Spinal cord (tissue), 10 donors: ENCODE data around the gene CSF1. TPM values are rescaled to one million over a fixed set of nuclear protein-coding genes. Genes with fewer than 3 reads are reported as not detected.

Source experiments
- DNase-seq, 6 donors: peaks; one replicate each; pipeline versions ENCODE4 v3.0.0 to v3.0.0-alpha.2; 2013 to 2015; ENCODE audit warnings: low spot score in 6 of 6, low read depth in 4 of 6
- H3K27ac ChIP-seq: one replicate; pipeline ENCODE4 v1.5.1; 2013; ENCODE audit warnings: low read depth, low read length, control low read depth
- H3K27me3 ChIP-seq: one replicate; pipeline ENCODE4 v1.6.1; 2013; ENCODE audit warnings: low read length; ENCODE audit not compliant: control insufficient read depth, insufficient read depth
- H3K36me3 ChIP-seq: one replicate; pipeline ENCODE4 v1.6.1; 2013; ENCODE audit warnings: low read length; ENCODE audit not compliant: control insufficient read depth, insufficient read depth
- H3K4me1 ChIP-seq: one replicate; pipeline ENCODE4 v1.6.1; 2013; ENCODE audit warnings: low read length; ENCODE audit not compliant: control insufficient read depth, insufficient read depth
- H3K4me3 ChIP-seq: one replicate; pipeline ENCODE4 v1.5.1; 2013; ENCODE audit warnings: low read depth, low read length, control low read depth
- H3K9me3 ChIP-seq: one replicate; pipeline ENCODE4 v1.6.1; 2013; ENCODE audit warnings: low read length; ENCODE audit not compliant: control insufficient read depth, insufficient read depth
- WGBS: methylation state at CpG from one replicate; pipeline ENCODE4 v1.1.5; 2013; ENCODE audit warnings: missing lambda C conversion rate; ENCODE audit not compliant: insufficient coverage; 5-methylcytosine and 5-hydroxymethylcytosine counted together
- polyA plus RNA-seq, 2 donors: library from polyadenylated mRNA; unstranded; fragments of 120-200 nt; gene quantifications; one replicate each; pipeline ENCODE4 v1.2.1, GENCODE V29; 2013; ENCODE audit not compliant: insufficient read length in 2 of 2
- total RNA-seq, 2 donors: library from RNA; depleted of rRNA in 1 of 2; stranded (reverse); fragments of 120-200 nt in 1 of 2; fragments of >200 nt in 1 of 2; gene quantifications; one replicate each; pipeline versions ENCODE4 v1.2.3 to v1.2.4, GENCODE V29; 2013 to 2014
- donor health status: healthy.

Gene CSF1
- total and polyA plus RNA-seq, 4 donors = 13.1 to 22.9 (median 17.3) TPM

DNA sequence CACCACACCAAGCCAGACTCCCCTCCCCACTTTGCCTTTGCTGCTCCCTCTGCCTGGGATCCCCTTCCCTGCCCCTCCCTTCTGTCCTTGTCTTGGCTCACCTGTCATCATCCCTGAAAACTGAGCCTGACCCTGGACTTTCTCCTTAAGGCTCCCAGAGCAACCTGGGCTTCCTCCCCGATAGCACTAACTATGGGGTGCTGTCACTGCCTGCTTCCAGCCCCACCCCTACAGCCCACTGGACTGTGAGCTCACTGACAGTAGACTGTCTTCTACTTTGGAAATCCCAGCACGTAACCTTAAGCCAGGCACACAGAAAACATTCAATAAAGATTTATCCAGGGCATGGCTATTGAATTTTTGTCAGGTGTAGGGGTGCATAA is 9.5 kb upstream of the CSF1 start:
- H3K9me3 ChIP-seq = no peaks in the 10 kb centered on the region
- no peak for DNase-seq

DNA sequence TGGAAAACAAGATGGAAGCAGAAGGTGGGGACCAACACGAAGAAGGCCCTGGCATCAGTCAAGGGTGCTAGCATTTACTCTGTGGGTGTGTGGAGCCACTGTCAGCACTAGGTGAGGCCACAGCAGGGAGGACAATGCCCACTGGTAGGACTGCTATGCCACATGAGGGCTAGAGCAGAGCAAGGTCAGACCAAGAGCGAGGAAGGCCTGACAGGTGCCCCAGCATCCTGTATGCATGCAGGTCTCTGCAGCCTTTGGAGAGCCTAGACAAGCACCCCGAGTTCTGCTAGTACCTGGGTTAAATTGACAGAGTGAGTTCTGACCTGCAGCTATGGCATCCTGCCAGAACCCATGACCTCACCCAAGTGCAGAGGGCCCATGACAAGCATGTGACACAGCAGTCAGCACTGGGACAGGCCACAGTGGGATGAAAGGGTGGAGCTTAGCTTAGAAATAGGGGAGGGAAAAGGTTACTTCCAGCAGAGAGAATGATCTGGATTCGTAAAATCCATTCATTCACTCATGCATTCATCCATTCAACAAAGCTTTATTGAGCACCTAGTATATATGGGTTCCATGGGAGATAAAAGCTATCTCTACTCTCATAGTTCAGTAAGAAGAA is 9.0 kb upstream of the CSF1 start:
- Histone ChIP-seq H3K4me3 (no peak overlapping the region), H3K27ac (no peak overlapping the region), H3K36me3 (no peaks in the 10 kb centered on the region), H3K27me3 (no peaks in the 10 kb centered on the region), H3K4me1 (peaks cover 5% of the 10 kb centered on the region), H3K9me3 (no peaks in the 10 kb centered on the region)
- WGBS = 89% methylated on average over 3 of the region's 4 CpGs
- no peak for DNase-seq

More for the DNA sequence above, 9.5 kb upstream of the CSF1 start:
- no peak overlapping the region for H3K27ac ChIP-seq
- WGBS = 100% methylated on average over 1 of the region's 2 CpGs
- H3K4me1 ChIP-seq = peaks cover 7% of the 10 kb centered on the region
- H3K4me3 ChIP-seq = no peak overlapping the region
- H3K36me3 ChIP-seq = no peaks in the 10 kb centered on the region
- H3K27me3 ChIP-seq = no peaks in the 10 kb centered on the region

DNA sequence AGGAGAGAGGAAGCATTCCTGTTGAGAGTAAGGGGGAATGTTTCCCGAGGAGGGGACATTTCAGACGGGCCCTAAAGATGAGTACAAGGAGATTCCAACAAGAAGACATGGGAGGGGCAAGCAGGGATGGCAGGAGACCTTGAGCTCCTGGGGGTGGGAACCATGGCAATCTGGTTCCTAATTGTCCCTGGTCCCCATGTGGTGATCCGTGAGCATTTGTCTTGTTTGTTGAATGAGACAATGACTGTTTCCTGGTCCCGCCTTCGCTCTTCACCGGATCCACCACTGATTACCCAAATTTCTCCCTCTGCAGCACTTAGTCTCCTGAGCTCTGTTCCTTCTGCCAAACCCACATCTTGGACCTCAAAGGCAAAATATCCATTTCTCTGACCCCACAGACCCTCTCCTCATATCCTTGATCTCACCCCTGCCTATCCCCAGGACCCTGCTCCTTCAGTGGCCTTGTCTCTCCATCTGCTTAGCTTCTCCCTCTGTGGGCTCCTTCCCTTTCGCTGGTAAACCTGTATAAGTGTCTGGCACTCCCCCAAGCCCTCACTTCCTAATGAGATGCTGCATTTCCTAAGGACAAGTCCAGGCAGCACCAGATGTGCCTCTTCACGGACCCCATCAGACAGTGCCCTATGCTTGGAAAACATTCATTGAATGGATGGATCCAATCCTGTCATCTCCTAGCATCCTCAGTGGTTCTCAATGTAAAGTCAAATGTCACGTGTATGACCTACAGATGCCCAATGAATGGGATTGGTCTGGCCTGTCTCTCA is 8.3 kb upstream of the CSF1 start:
- WGBS = 65% methylated on average over 8 of the region's 9 CpGs
- no peaks in the 10 kb centered on the region for H3K27me3 ChIP-seq
- no peaks in the 10 kb centered on the region for H3K36me3 ChIP-seq
- H3K9me3 ChIP-seq = no peaks in the 10 kb centered on the region
- H3K4me3 ChIP-seq = no peak overlapping the region
- no peak overlapping the region for H3K27ac ChIP-seq
- no peaks in the 10 kb centered on the region for H3K4me1 ChIP-seq
- no peak for DNase-seq

GRCh38 chr1:109903376-109903930 is 7.2 kb upstream of the CSF1 start:
- Histone ChIP-seq H3K9me3 (no peaks in the 10 kb centered on the region), H3K27ac (no peak overlapping the region), H3K4me1 (no peaks in the 10 kb centered on the region), H3K27me3 (no peaks in the 10 kb centered on the region), H3K4me3 (no peak overlapping the region), H3K36me3 (no peaks in the 10 kb centered on the region)
- no CpG with 5 or more reads among the region's 2 CpGs for WGBS
- no peak for DNase-seq

GRCh38 chr1:109904105-109904817 is 6.4 kb upstream of the CSF1 start:
- Histone ChIP-seq H3K9me3 (no peaks in the 10 kb centered on the region), H3K27me3 (peaks cover 2% of the 10 kb centered on the region), H3K36me3 (no peaks in the 10 kb centered on the region), H3K27ac (no peak overlapping the region), H3K4me1 (no peaks in the 10 kb centered on the region), H3K4me3 (no peak overlapping the region)
- WGBS = 65% methylated on average over 5 of the region's 7 CpGs
- peak in 1 of 6 donors; percentile 35 for DNase-seq

GRCh38 chr1:109905491-109905890 is 5.2 kb upstream of the CSF1 start:
- Histone ChIP-seq H3K4me3 (no peak overlapping the region), H3K27me3 (peaks cover 5% of the 10 kb centered on the region), H3K9me3 (no peaks in the 10 kb centered on the region), H3K27ac (no peak overlapping the region), H3K4me1 (peaks cover 7% of the 10 kb centered on the region), H3K36me3 (no peaks in the 10 kb centered on the region)
- 96% methylated on average over 4 of the region's 7 CpGs for WGBS
- DNase-seq = no peak

DNA sequence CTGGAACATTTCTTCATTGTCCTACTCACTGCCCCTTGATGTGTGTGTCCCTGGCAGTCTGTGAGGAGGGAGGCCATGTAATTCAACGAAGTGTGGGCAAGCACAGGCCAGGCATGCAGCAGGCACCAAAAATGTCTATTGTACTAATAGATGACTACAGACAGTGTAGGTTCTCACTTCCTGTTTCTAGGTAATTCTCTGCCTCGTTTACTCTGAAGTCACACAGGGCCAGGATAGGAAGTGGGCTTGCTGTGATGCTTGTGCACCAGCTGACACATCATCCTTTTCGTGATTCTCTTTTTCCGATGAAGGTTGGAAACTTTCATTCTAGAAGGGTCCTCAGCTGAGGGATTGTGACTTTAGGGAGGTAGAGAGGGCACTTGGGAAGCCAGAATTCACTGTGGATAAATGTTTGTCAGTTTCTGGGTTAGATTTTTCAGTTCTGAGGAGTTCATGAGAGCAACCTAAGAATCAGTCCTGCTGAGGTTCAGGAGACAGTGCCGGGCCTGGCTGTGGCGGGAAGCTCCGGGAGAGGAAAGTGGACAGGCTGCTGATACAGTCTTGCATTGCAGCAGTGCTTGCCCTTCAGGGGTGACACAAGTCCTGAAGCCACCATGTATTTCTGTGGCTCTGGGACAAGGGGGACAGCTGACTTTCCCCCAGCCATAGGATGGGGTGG is 4.3 kb upstream of the CSF1 start:
- H3K36me3 ChIP-seq = no peaks in the 10 kb centered on the region
- WGBS = 73% methylated on average over 5 of the region's 7 CpGs
- no peaks in the 10 kb centered on the region for H3K9me3 ChIP-seq
- H3K4me1 ChIP-seq = peaks cover 10% of the 10 kb centered on the region
- no peak for DNase-seq
- H3K27me3 ChIP-seq = peaks cover 5% of the 10 kb centered on the region
- no peak overlapping the region for H3K27ac ChIP-seq
- H3K4me3 ChIP-seq = no peak overlapping the region

GRCh38 chr1:109906839-109907180 is 3.8 kb upstream of the CSF1 start:
- H3K36me3 ChIP-seq = no peaks in the 10 kb centered on the region
- no peak overlapping the region for H3K27ac ChIP-seq
- 75% methylated on average over 1 of the region's 4 CpGs for WGBS
- no peak overlapping the region for H3K4me3 ChIP-seq
- H3K27me3 ChIP-seq = peaks cover 10% of the 10 kb centered on the region
- H3K4me1 ChIP-seq = peaks cover 15% of the 10 kb centered on the region
- no peaks in the 10 kb centered on the region for H3K9me3 ChIP-seq
- no peak for DNase-seq

- no peak for DNase-seq
- H3K9me3 ChIP-seq = no peaks in the 10 kb centered on the region
- no peak overlapping the region for H3K4me3 ChIP-seq
- WGBS = no CpG with 5 or more reads among the region's 1 CpG
- no peaks in the 10 kb centered on the region for H3K36me3 ChIP-seq
- peaks cover 11% of the 10 kb centered on the region for H3K27me3 ChIP-seq
- no peak overlapping the region for H3K27ac ChIP-seq
- peaks cover 19% of the 10 kb centered on the region for H3K4me1 ChIP-seq
Observed at GRCh38 chr1:109907190-109907774, 3.4 kb upstream of the CSF1 start.
